ENCODE data around the gene SMPD3.

Gene SMPD3

GRCh38 chr16:68472581-68472980, 24.3 kb upstream of the SMPD3 start:
- no peak overlapping the region for H3K4me3 ChIP-seq (replicated peaks in 1 of 2; ENCODE audit: low read depth in 2 of 2, low read length in 2 of 2)
- TF ChIP-seq CTCF (IDR thresholded peaks at IDR 0.05; ENCODE audit: low read depth, low read length): no peak
- DNase-seq (ENCODE audit: low read depth in 2 of 2): no peak

GRCh38 chr16:68470461-68471150, 22.3 kb upstream of the SMPD3 start:
- no peak for DNase-seq (ENCODE audit: low read depth in 2 of 2)
- H3K4me3 ChIP-seq (replicated peaks in 1 of 2; ENCODE audit: low read depth in 2 of 2, low read length in 2 of 2): no peak overlapping the region
- TF ChIP-seq CTCF (IDR thresholded peaks at IDR 0.05; ENCODE audit: low read depth, low read length): no peak

- DNase-seq (ENCODE audit: low read depth in 2 of 2): no peak
- no peak for TF ChIP-seq CTCF (IDR thresholded peaks at IDR 0.05; ENCODE audit: low read depth, low read length)
- no peak overlapping the region for H3K4me3 ChIP-seq (replicated peaks in 1 of 2; ENCODE audit: low read depth in 2 of 2, low read length in 2 of 2)
Measured at GRCh38 chr16:68469796-68470460, 21.6 kb upstream of the SMPD3 start.

GRCh38 chr16:68468842-68469241, 20.5 kb upstream of the SMPD3 start:
- no peak for DNase-seq (ENCODE audit: low read depth in 2 of 2)
- H3K4me3 ChIP-seq (replicated peaks in 1 of 2; ENCODE audit: low read depth in 2 of 2, low read length in 2 of 2): no peak overlapping the region
- no peak for TF ChIP-seq CTCF (IDR thresholded peaks at IDR 0.05; ENCODE audit: low read depth, low read length)

- H3K4me3 ChIP-seq (replicated peaks in 1 of 2; ENCODE audit: low read depth in 2 of 2, low read length in 2 of 2): no peak overlapping the region
- TF ChIP-seq CTCF (IDR thresholded peaks at IDR 0.05; ENCODE audit: low read depth, low read length): no peak
- DNase-seq (ENCODE audit: low read depth in 2 of 2): no peak
Measured at GRCh38 chr16:68466174-68466573, 17.9 kb upstream of the SMPD3 start.

- H3K4me3 ChIP-seq (replicated peaks in 1 of 2; ENCODE audit: low read depth in 2 of 2, low read length in 2 of 2): no peak overlapping the region
- no peak for TF ChIP-seq CTCF (IDR thresholded peaks at IDR 0.05; ENCODE audit: low read depth, low read length)
Measured at GRCh38 chr16:68463904-68464303, 15.6 kb upstream of the SMPD3 start.

More at GRCh38 chr16:68463904-68464303, 15.6 kb upstream of the SMPD3 start:
- DNase-seq (ENCODE audit: low read depth in 2 of 2): no peak
